ENCODE results near the gene EFNA2.

Gene EFNA2

DNA sequence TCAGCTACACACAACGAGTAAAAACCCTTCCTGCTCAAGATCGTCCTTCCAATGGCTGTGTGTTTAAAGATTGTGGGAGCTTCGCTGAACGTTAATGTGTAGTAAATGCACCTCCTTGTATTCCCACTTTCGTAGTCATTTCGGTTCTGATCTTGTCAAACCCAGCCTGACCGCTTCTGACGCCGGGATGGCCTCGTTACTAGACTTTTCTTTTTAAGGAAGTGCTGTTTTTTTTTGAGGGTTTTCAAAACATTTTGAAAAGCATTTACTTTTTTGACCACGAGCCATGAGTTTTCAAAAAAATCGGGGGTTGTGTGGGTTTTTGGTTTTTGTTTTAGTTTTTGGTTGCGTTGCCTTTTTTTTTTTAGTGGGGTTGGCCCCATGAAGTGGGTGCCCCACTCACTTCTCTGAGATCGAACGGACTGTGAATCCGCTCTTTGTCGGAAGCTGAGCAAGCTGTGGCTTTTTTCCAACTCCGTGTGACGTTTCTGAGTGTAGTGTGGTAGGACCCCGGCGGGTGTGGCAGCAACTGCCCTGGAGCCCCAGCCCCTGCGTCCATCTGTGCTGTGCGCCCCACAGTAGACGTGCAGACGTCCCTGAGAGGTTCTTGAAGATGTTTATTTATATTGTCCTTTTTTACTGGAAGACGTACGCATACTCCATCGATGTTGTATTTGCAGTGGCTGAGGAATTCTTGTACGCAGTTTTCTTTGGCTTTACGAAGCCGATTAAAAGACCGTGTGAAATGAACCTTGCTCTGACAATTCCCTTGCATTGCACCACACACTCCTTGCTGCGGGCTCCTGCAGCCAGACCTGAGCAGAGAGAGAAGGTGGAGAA lies 13.0 kb upstream of the EFNA2 start:
- peak; percentile 53 for DNase-seq (ENCODE audit: low read depth)

DNA sequence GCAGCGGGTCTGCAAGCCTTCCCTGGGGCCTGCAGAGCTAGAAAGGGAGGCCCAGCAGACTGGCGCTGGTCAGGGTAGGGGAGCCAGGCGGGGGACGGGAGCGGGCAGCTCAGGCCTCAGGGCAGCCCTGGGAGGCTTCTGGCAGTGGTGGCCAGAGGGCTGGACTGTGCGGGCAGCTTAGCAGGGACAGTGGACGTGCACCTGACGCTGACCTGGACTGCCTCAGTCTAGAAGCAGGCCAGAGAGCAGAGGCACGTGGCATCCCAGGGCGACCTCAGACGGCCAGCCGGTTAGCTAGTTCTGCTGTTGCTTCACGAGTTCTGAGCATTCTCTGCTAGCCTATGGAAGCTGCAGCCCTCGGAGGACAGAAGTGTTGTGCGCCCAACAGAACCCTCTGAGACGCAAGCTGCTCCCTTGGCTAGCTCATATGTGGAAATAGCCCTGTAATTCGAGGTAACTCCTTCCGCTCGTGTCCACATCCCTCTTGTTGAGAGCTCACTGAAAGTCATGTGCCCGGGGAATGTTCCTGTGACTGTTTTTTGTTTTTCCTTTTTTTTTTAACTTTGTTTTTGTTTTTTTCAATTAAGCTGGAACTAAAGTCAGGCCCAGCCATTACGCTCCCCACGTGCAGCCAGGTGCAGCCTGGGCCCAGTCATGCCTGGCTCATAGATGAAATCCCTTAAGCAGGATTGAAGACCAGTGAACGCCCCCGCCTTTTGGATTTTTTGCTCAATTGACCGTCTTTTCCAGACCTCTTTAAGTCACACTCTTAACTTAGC lies 12.2 kb upstream of the EFNA2 start:
- peak; percentile 19 for DNase-seq (ENCODE audit: low read depth)

- no peak for DNase-seq (ENCODE audit: low read depth)
These were observed 11.4 kb upstream of the EFNA2 start for GRCh38 chr19:1274081-1274851.

GRCh38 chr19:1274852-1275259 lies 10.8 kb upstream of the EFNA2 start:
- DNase-seq (ENCODE audit: low read depth) = no peak

GRCh38 chr19:1275260-1275975 lies 10.3 kb upstream of the EFNA2 start, which contains the start of gene FAM174C:
Gene FAM174C (plus strand): TSS chr19:1275530. CDS start chr19:1275550, 20 bp downstream.
- peak; percentile 98 for DNase-seq (ENCODE audit: low read depth)

- DNase-seq (ENCODE audit: low read depth) = no peak
These were observed 9.6 kb upstream of the EFNA2 start for GRCh38 chr19:1275976-1276627.

DNA sequence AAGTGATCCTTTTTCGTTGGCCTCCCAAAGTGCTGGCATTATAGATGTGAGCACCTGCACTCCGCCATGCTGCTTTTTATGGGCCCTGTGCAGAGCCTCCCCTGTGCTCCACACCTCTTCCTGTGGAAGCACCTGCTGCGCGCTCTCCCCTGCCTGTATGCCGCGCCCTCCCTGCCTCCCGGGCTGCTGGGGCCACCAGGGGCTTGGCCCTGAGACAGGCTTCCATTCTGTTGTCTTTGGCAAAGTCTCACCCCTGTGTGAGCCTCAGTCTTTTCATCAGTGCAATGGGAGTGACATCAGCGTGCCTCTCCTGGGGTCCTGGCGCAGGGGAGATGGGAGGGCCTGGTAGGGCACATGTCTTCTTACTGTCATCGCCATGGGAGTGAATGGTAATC lies 9.0 kb upstream of the EFNA2 start:
- DNase-seq (ENCODE audit: low read depth) = no peak

- DNase-seq (ENCODE audit: low read depth) = no peak
These were observed 8.6 kb upstream of the EFNA2 start for GRCh38 chr19:1277061-1277460.

- DNase-seq (ENCODE audit: low read depth) = no peak
These were observed 7.6 kb upstream of the EFNA2 start for GRCh38 chr19:1278074-1278473.

DNA sequence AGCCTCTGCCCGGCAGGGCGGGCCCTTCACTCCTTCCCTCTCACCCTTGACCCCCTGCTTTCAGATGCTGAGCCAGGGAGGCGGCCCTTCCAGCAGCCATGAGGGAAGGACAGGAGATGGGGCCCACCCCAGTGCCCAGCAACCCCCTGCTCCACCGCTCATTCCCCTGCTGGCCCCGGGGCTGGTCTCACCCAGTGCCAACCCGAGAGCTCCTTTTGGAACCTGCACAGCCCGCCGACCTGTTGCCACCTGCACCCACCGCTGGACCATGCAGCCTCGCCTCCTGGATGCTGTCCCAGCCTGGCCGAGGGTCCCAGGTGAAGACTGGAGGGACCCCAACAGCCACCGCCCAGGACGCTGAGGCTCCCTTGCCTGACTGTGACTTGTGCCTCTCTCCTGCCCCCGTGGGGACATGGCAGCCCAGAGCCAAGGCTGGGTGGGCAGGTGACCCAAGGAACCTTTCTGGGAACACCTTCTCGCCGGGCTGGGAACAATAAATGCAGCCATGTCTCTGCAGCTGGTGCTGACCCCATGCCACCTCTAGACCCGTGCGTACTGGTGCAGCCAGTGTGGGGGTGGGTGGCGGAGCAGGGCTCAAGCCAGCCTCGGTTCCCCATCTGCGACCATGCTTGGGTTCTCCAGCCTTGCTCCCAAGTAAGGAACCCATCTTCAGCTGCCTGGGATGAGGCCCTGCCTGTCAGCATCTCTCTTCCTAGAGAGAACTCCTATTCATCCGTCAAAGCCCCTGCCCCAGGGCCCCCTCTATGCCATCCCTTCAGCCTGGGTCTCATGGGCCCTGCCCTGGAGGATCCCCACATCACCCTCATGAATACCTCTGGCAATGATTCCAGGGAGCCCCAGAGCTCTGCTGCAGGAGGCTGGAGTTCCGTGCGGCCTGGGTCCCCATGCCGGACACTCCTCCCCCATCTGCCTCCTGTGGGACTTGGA lies 6.7 kb upstream of the EFNA2 start:
- no peak for DNase-seq (ENCODE audit: low read depth)

DNA sequence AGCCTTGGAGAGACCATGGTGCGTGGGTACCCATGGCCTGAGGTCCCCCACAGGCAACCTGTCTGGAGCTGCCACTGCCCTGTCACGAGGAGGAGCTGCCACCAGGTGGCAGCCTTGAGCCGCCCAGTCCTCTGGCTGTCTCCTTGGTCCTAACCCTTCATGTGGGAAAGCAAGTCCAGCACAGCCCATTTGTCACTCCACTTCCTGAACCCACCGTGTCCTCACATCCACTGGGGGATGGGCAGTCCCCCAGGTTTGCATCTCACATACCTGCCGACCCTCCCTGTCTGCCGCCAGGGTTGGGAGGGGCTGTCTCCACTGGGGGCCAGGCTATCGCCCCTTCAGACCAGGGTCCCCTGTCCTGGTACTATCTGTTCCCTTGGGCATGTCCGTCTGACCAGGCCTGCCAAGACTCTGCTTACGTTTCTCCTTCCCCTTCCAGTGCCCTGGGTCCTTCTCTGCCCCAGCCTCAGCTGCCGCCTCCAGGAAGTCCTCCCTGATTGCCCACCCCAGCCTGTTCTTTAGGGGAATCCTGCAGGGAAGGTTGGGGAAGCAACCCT lies 5.8 kb upstream of the EFNA2 start:
- peak; percentile 72 for DNase-seq (ENCODE audit: low read depth)

GRCh38 chr19:1280636-1281568 lies 4.8 kb upstream of the EFNA2 start:
- no peak for DNase-seq (ENCODE audit: low read depth)

DNA sequence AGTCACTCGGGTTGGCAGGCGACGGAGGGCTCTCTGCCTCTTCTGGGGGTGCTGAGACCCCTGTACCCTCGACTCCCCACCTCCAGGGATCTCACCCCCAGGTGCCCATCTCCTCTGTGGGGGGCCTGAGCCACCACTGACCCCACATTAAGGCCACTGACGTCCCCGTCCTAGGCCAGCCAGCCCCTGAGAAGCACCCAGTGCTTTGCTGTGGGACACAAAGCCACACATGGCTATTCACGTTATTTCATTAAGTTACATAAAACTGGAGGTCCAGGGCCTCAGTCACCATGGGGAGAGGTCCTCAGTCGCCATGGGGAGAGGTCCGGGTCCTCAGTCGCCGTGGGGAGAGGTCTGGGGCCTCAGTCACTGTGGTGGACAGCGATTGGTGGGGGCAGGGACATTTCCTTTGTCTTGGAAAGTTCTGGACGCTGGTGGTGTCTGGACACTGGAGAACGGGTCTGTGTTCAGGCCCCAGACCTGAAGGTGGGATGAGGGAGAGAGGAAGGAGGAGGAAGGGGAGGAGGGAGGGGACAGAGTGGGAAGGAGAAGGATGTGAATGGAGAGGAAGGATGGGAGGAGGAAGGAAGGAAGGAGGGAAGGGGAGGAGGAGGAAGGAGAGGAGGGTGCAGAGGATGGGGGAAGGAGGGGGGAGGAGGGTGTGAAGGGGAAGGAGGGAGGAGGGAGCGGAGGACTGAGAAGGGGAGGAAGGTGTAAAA lies 3.9 kb upstream of the EFNA2 start:
- DNase-seq (ENCODE audit: low read depth) = no peak

GRCh38 chr19:1282588-1283206 lies 3.0 kb upstream of the EFNA2 start:
- DNase-seq (ENCODE audit: low read depth) = no peak

- DNase-seq (ENCODE audit: low read depth) = no peak
These were observed 2.3 kb upstream of the EFNA2 start for GRCh38 chr19:1283207-1283916.

DNA sequence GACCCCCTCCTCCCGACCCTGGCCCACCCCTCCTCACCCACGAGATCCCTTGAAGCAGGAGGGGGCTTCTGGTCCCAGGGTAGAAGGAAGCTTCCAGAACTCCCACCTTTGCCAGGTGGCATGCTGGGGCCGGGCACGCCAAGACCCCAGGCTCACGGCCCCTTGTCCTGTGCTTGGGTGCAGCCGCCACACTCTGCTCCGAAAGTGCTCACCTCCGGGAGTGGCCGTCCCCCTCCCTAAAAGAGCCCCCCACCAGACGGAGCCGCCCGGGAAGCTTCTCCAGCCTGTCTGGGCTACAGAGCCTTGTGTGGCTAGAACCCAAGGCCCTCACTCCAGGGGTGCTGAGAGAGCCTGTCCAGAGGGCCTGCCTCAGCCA lies 1.8 kb upstream of the EFNA2 start:
- no peak for DNase-seq (ENCODE audit: low read depth)
